HG03175 (cell line): ENCODE data around the gene NBPF12.
"Not testable (repeated sequence)": the region's sequence is repeated elsewhere in the genome, so short reads cannot be mapped to it uniquely, and the experiment has no call there.

ENCODE experiments used
- ATAC-seq: cut with Tn5 transposase; IDR thresholded peaks from one replicate; pipeline ENCODE4 v1.9.1; 2021; ENCODE audit warnings: mild to moderate bottlenecking, moderate library complexity; ENCODE audit not compliant: unreplicated experiment

The NBPF12 gene

GRCh38 chr1:146938242-146938902 lies at the start of gene NBPF12:
TSS of gene NBPF12 (plus strand) at chr1:146938324. CDS start at chr1:146960144, 21,820 bp downstream.
- ATAC-seq: peak; percentile 71

- ATAC-seq: not testable (repeated sequence)
These were observed 46.8 kb upstream of the NBPF12 start for GRCh38 chr1:146891355-146891754.

- ATAC-seq: not testable (repeated sequence)
These were observed 45.8 kb upstream of the NBPF12 start for GRCh38 chr1:146892331-146892730.

- ATAC-seq: not testable (repeated sequence)
These were observed 30.4 kb upstream of the NBPF12 start for GRCh38 chr1:146907565-146908261.

- not testable (repeated sequence) for ATAC-seq
These were observed 25.1 kb upstream of the NBPF12 start for GRCh38 chr1:146912975-146913374.

- ATAC-seq: not testable (repeated sequence)
These were observed 17.3 kb upstream of the NBPF12 start for GRCh38 chr1:146920811-146921210.

- not testable (repeated sequence) for ATAC-seq
These were observed 15.5 kb upstream of the NBPF12 start for GRCh38 chr1:146922614-146923013.

- not testable (repeated sequence) for ATAC-seq
These were observed 14.0 kb upstream of the NBPF12 start for GRCh38 chr1:146924106-146924505.

DNA sequence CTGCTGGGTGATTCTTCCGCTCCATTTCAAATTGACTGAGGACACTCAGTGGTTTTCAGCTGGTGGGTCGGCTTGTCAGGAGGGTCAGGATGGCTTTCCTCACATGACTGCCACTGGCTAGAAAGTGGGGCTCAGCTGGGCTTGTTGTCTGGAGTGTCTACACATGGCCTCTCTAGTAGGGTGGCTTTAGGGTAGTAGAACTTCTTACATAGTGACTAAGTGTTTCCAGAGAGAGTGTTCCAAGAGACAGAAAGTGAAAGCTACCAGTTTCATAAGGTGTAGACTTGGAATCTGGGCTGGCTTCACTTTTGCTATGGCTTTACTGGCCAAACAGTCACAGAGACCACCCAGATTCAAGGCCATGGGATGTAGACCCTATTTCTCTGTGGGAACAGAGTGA lies 11.7 kb upstream of the NBPF12 start:
- not testable (repeated sequence) for ATAC-seq

DNA sequence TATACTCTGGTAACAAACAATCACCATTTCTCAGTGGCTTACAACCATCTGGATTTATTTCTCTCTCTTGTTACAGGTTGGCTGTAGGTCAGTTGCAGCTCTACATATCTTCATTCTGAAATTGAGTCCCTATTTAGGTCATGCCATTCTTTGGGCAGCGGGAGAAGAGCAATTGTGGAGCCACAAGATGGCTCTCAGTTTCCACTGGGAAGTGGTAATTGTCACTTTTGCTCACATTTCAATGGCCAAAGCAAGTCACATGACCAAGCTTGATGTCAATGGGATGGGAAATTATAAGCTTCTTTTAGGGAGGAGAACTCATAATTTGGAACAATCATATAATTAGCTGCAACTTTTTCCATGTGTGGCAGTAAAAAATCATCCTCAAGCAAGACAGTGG lies 7.9 kb upstream of the NBPF12 start:
- not testable (repeated sequence) for ATAC-seq

- peak; percentile 49 for ATAC-seq
These were observed 3.5 kb upstream of the NBPF12 start for GRCh38 chr1:146934390-146935223.

GRCh38 chr1:146937462-146937861 lies 662 bp upstream of the NBPF12 start:
- ATAC-seq: not testable (repeated sequence)

DNA sequence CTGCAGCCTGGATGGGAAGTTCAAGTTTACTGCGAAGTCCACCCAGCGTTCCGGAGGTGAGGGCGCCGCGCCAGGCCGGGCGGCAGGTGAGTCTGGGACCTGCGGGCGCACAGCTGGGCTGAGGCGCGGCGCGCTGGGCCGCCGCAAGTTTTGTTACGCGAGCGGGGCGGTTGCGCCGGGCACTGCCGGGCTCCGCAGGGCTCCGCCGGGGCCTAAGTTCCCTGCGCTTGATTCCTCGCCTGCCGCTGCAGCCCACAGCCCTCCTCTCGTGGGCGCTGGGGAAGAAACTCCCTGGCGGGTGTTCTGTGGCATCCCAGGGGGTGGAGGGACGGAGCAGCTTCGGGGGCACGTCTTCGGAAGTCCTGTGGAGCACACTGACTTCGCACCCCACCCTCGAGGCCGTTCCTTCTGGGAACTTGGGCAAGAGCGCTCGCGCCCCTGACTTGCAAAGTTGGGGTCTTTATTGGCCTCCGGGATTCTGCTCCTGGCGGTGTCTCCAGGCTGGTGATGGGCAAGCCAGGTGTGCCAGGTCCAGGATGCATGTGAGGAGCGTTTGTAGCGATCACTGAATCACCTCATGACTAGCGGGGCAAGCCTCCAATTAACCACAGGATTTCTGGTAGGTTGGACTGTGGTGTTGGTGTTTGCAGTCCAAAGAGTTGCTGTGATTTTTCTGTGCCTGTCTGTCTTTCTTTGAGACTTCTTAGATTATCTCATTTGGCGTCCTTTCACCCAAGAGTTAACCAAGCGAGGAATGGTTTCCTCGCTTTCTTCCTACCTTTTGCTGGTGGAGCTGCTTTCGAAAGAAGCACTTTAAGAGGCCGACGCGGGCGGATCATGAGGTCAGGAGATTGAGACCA lies 1.0 kb downstream of the NBPF12 start:
- ATAC-seq: peak; percentile 25

- not testable (repeated sequence) for ATAC-seq
These were observed 2.2 kb downstream of the NBPF12 start for GRCh38 chr1:146940293-146940692.

DNA sequence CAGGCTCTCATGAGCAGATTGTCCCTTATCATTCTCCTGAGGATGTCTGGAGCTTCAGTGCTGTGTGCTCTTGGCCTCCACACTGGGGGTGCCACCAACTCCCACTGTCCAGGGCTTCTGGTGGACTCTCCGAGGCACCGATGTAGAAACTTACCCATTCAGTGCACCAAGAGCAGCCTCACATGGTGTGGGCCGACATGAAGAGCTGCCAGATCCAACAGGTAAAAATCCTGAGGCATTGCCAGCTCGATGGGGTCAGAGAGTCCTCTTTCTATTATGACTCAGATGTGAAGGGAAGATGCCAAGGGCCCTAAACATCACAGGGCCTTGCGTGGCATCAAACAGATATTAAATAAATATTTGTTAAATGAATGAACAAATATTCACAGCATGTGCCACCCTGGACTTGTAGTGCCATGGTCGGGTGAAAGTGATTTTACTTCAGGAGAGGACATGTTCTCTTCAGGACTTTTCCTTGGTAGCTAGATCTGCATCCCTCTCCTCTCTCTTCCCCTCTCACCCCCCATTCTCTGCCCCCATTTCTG lies 5.3 kb downstream of the NBPF12 start:
- ATAC-seq: not testable (repeated sequence)

GRCh38 chr1:146948127-146948526 lies 10.0 kb downstream of the NBPF12 start:
- ATAC-seq: not testable (repeated sequence)

- not testable (repeated sequence) for ATAC-seq
These were observed 26.2 kb downstream of the NBPF12 start for GRCh38 chr1:146964340-146964739.

DNA sequence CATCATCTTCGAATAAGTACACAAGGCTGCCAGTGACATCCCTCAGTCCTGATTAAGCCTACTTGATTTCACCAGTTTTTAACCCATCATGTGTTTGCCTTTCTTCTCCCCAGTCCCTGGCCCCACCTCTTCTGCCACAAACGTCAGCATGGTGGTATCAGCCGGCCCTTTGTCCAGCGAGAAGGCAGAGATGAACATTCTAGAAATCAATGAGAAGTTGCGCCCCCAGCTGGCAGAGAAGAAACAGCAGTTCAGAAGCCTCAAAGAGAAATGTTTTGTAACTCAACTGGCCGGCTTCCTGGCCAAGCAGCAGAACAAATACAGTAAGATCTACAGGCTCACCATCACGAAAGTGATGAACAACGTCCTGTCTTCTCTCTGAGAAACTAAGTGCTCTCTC lies 28.2 kb downstream of the NBPF12 start:
- ATAC-seq: not testable (repeated sequence)

DNA sequence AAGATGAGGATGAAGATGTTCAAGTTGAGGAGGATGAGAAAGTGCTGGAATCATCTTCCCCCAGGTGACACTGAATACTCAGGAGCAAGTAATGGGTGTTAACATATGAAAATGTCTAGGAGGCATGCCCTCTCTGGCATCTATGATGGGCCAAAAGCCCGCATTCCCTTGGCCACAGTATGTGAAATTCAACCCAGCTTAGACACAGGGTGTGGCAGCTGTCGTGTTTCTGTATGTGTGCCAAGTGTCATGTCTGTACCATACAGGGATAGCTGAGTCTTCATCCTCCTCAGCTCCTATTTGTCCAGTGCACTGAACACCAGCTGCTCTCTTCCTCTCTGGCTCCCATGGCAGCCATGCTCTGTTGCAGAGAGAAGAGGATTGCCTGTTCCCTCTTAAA lies 32.5 kb downstream of the NBPF12 start:
- ATAC-seq: not testable (repeated sequence)

DNA sequence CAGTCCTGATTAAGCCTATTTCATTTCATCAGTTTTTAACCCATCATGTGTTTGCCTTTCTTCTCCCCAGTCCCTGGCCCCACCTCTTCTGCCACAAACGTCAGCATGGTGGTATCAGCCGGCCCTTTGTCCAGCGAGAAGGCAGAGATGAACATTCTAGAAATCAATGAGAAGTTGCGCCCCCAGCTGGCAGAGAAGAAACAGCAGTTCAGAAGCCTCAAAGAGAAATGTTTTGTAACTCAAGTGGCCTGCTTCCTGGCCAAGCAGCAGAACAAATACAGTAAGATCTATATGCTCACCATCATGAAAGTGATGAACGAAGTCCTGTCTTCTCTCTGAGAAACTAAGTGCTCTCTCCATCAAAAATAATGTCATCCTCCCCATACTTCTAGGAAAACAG lies 34.6 kb downstream of the NBPF12 start:
- not testable (repeated sequence) for ATAC-seq
